HG03354 (cell line): Measurements from ENCODE around the gene PLA2G2A.

ENCODE experiments used
- ATAC-seq: cut with Tn5 transposase; IDR thresholded peaks from one replicate; pipeline ENCODE4 v1.9.1; 2021; ENCODE audit warnings: mild to moderate bottlenecking; ENCODE audit not compliant: unreplicated experiment, poor library complexity, severe bottlenecking

Gene PLA2G2A

GRCh38 chr1:19975423-19976193, 3.8 kb downstream of the PLA2G2A start:
- no peak for ATAC-seq

- no peak for ATAC-seq
Measured at GRCh38 chr1:19974822-19975416, 4.5 kb downstream of the PLA2G2A start.

GRCh38 chr1:19973616-19974015, 5.8 kb downstream of the PLA2G2A start:
- ATAC-seq: no peak

- no peak for ATAC-seq
Measured at GRCh38 chr1:19971664-19972063, 7.8 kb downstream of the PLA2G2A start.

- ATAC-seq: no peak
Measured at GRCh38 chr1:19969898-19970660, 9.3 kb downstream of the PLA2G2A start.

GRCh38 chr1:19967808-19968207, 11.6 kb downstream of the PLA2G2A start:
- ATAC-seq: no peak

GRCh38 chr1:19964542-19964941, 14.9 kb downstream of the PLA2G2A start:
- no peak for ATAC-seq

- ATAC-seq: no peak
Measured at GRCh38 chr1:19963636-19964035, 15.8 kb downstream of the PLA2G2A start.

- ATAC-seq: no peak
Measured at GRCh38 chr1:19960591-19960990, 18.8 kb downstream of the PLA2G2A start.

GRCh38 chr1:19957779-19958178, 21.6 kb downstream of the PLA2G2A start:
- ATAC-seq: no peak

GRCh38 chr1:19955534-19956170, 23.8 kb downstream of the PLA2G2A start:
- no peak for ATAC-seq

- ATAC-seq: no peak
Measured at GRCh38 chr1:19954059-19954458, 25.4 kb downstream of the PLA2G2A start.

- ATAC-seq: no peak
Measured at GRCh38 chr1:19949016-19949415, 30.4 kb downstream of the PLA2G2A start.

GRCh38 chr1:19946971-19947370, 32.4 kb downstream of the PLA2G2A start:
- ATAC-seq: no peak

GRCh38 chr1:19946331-19946751, 33.1 kb downstream of the PLA2G2A start:
- no peak for ATAC-seq

GRCh38 chr1:19945914-19946313, 33.5 kb downstream of the PLA2G2A start:
- no peak for ATAC-seq

- no peak for ATAC-seq
Measured at GRCh38 chr1:19942657-19943056, 36.8 kb downstream of the PLA2G2A start.

GRCh38 chr1:19942088-19942487, 37.3 kb downstream of the PLA2G2A start:
- no peak for ATAC-seq

- ATAC-seq: no peak
Measured at GRCh38 chr1:19941206-19941568, 38.2 kb downstream of the PLA2G2A start.

GRCh38 chr1:19940486-19941205, 38.8 kb downstream of the PLA2G2A start:
- no peak for ATAC-seq
